Fibroblast of the aortic adventitia (primary cell): ENCODE data around the gene CCR6. TPM values are rescaled to one million over a fixed set of nuclear protein-coding genes. Genes with fewer than 3 reads are reported as not detected.

ENCODE experiments used
- DNase-seq: peaks from one replicate; pipeline ENCODE4 v3.0.0-alpha.2; 2010; ENCODE audit warnings: low read depth
- H3K4me3 ChIP-seq: 2 replicates; pipeline ENCODE4 v1.5.1; 2011; ENCODE audit warnings: low read depth, mild to moderate bottlenecking, control low read depth, low read length, moderate library complexity
- total RNA-seq: library from RNA; depleted of rRNA; stranded (reverse); fragments of >200 nt; gene quantifications from 2 replicates; pipeline ENCODE4 v1.2.3, GENCODE V29; 2012; ENCODE audit warnings: low replicate concordance
- TF ChIP-seq, protein P1 (sequence below): IDR thresholded peaks from 2 replicates; pipeline ENCODE4 v1.5.1; 2011; ENCODE audit warnings: mild to moderate bottlenecking, low read length, control low read depth, inconsistent platforms; ENCODE audit not compliant: insufficient read depth

The CCR6 gene
- total RNA-seq, 1 donor: not detected

DNA sequence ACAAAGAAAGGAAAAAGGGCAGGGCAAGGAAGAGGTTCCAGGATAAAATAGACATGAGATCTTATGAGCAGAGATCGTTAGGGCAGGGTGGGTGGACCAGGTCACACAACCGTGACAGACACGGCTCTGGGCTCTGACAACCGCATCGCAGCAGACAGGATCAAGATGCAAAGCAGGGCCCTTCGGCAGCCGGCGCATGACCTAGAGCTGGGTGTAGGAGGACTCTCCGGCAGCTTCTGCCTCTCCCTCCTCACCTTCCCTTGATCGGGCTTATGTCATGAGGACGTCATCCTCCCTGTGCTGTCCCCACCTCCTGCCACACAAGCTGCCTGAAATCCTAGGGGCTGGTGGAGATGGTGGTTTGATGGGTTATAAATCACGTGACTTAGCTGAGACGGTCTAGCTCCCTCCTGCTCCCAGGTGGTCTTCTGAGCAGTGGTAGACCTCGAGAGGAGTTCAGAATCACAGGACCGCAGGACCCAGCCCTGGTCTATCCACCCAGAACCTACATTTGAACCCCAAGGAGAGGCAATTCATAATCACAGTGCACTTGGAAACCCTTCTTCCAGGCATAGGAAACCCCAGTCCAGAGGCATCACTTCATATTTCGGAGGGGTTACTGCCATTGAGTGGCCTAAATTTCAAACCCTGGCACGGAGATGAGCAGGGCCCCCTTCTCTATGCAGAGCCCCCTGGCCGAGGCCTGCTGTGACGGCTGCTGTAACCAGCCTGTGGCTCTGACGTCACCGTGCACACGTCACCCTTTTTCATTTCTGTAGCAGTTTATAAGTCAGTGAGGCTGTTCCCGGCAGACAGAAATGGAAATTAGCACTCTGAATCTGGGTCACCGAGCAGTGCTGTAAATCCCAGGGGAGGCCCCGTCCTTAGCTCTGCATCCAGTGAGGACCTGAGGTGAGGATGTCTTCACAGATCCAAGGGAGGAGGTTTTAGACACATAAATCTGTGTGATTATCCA lies 8.7 kb upstream of the CCR6 start:
- no peak overlapping the region for H3K4me3 ChIP-seq
- TF ChIP-seq, protein P1, sequence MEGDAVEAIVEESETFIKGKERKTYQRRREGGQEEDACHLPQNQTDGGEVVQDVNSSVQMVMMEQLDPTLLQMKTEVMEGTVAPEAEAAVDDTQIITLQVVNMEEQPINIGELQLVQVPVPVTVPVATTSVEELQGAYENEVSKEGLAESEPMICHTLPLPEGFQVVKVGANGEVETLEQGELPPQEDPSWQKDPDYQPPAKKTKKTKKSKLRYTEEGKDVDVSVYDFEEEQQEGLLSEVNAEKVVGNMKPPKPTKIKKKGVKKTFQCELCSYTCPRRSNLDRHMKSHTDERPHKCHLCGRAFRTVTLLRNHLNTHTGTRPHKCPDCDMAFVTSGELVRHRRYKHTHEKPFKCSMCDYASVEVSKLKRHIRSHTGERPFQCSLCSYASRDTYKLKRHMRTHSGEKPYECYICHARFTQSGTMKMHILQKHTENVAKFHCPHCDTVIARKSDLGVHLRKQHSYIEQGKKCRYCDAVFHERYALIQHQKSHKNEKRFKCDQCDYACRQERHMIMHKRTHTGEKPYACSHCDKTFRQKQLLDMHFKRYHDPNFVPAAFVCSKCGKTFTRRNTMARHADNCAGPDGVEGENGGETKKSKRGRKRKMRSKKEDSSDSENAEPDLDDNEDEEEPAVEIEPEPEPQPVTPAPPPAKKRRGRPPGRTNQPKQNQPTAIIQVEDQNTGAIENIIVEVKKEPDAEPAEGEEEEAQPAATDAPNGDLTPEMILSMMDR: no peak
- DNase-seq: no peak

DNA sequence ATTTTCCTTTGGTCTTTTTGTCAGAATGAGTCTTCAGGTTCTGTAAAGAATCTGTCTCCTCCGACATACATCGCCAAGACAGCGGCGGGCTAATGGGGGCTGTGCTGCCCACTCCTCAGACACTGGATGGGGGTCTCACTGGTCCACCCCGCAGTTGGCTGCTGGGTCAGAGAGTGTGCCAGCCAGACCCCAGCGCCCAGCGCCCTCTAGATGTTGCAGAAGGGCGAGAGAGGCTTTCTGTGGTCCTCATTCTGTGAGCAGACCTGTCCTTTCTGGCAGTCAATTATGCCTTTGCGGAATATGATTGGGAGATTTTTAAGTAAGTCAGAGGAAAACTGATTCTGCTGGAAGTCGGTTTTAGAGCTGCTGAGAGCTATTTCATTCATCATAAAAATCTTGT lies 7.8 kb upstream of the CCR6 start:
- H3K4me3 ChIP-seq: no peak overlapping the region
- no peak for DNase-seq
- TF ChIP-seq, protein P1: no peak

DNA sequence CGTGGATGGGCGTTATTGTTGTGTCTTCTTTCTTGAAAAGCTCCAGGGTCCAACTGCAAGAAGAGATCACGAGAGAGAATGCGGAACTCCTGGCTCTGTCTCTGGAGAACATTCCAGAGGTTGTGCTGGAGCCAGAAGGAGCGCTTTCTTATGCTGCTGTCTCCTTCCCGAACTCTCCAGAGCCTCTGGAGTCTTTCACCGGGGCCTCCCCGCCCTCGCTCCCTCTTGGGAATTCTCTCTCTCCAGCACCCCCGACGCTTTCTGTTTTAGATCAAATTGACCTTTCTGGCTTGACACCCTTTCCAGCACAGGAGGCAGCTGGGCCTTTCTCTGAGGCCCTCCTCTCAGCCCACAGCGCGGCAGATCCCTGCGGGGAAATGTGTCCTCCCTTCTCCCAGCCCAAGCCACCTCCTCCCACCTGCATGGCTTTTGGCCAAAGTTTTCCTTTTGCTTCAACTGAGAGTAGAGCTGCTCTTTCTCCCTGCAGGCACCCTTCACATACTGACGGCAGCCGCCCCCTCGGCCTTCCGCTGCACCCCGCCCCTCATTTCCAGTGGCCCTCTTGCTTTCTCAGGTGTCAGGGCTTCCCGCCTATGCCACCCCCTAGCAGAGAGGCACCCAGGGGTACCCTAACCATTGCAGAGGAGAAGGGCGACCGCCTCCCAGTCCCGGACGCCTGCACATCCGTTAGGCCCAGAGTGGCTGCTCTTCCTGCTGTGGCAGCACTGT lies 6.6 kb upstream of the CCR6 start:
- no peak overlapping the region for H3K4me3 ChIP-seq
- TF ChIP-seq, protein P1: no peak
- peak; percentile 38 for DNase-seq

DNA sequence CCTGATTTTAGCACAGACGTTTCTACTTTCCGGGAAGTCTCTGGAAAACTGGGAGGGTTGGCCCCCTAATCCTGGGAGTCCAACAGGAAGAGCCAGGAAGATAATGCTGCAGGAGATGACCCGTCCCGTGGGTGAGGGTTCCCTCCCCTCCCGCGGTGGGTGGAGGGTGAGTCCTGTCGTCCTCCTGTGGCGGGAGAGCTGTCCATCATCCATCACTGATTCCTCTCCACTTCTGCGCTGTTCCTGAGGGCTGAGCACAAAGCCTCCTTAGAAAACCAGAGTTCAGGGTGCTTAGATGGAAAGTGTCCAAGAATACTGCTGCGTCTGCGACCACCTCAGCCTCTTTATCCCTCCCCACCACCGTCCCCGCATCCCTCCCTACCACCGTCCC lies 6.1 kb upstream of the CCR6 start:
- no peak overlapping the region for H3K4me3 ChIP-seq

DNA sequence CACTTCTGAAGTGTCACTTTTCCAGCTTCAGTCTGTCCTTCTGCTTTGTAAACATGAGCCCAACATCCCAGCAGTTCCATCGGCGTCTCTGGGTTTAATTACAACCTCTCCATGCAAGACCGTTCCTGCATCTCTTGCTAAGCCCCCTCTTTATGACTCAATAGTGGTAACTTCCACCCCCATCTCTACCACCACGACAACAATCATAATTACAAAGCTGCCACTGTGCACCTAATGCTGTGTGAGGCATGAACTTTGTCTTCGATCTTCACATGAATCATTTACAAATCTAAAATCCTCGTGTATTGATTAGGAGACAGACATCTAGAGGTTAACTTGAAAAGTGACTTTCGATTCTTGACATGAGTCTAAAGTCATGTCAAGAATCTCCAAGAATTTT lies 4.9 kb upstream of the CCR6 start:
- TF ChIP-seq, protein P1: no peak
- no peak for DNase-seq
- no peak overlapping the region for H3K4me3 ChIP-seq

More for the DNA sequence above, 6.1 kb upstream of the CCR6 start:
- no peak for DNase-seq
- TF ChIP-seq, protein P1: no peak

DNA sequence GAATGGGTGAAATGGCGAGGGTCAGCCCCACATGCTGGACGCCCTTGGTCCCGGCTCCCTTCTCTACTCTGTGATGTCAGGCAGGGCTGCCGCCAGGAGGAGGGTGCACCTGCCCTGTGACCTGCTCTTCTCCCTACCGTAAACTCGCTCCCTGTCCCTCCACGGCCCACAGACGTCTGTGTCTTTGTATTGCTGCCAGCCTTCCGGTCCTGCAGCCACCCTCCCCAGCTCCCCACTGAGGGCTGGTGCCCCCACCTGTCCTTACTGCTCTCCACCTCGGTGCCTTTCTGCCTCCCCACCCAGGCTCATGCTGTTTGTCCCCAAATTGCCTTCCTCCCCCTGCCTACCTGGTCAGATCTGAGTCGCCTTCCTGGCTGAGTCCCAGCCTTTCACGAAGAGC lies 4.1 kb upstream of the CCR6 start:
- no peak for DNase-seq
- TF ChIP-seq, protein P1: no peak
- H3K4me3 ChIP-seq: no peak overlapping the region
